NCI-H345 treated with DMSO at 0.1 percent for 48 hours (cell line): Measurements from ENCODE around the gene TIMP2.
"Not testable (repeated sequence)": the region's sequence is repeated elsewhere in the genome, so short reads cannot be mapped to it uniquely, and the experiment has no call there.

Source experiments
- DNase-seq: peaks from one replicate; lab custom pipeline; 2025; ENCODE audit not compliant: unreplicated experiment; lab: John Stamatoyannopoulos, UW

The TIMP2 gene, protein sequence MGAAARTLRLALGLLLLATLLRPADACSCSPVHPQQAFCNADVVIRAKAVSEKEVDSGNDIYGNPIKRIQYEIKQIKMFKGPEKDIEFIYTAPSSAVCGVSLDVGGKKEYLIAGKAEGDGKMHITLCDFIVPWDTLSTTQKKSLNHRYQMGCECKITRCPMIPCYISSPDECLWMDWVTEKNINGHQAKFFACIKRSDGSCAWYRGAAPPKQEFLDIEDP

DNA sequence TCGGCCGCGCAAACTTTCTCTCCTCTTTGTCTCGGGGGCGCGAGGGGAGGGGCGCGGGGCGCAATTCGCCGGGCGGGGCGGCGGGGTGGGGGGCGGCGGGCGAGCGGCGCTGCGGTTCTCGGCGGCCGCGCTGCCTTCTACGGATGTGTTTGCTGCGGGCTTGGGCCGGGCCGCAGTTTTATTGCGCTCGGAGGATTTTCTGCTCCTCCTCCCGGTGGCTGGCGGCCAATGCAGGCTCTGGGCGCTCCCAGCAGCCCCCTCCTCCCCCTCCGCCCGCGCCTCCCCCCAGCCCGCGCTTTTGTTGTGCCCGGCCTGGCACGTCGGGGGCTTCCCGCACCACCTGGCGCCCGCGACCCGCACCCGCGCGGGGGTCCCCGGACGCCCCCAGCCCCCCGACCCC lies at the start of gene TIMP2:
TIMP2 (minus strand) TSS at position 154 of the 400 bp plus-strand sequence. CDS start 299 bp downstream, outside the sequence.
- peak; percentile 79 for DNase-seq

DNA sequence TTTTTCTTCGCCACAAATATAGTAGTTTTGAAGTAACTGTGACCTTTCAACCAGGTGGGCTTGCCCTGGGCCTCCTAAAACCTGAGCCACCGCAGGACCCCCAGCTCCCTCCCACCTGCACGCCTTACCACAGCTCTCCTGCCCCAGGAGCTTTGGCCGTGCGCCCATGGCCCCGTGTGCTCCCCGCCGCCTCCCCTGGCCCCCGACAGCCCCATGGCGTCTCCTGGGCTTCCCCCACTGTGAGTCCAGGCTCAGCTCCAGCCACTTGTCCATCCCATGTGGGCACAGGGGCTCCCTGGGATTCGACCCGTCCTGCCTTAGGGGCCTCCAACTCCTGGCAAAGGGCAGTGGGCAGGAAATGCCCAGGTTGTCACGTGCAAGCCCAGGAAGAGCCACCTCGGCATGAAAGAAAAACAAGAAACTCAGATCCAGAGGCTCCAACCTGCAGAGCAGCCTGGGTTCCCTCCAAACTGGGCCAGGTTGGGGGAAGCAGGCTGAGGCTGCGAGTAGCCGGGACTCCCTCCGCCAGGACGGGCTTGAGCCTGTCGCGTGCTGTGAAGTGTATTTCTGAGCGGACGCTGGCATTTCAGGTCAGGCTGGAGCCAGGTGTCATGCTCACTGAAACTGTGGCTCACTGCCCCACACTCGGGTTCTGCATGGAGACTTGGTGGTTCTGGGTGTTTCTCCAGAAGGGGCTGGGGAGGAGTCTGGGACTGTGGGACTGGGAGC lies 48.8 kb upstream of the TIMP2 start:
- DNase-seq, result no peak

DNA sequence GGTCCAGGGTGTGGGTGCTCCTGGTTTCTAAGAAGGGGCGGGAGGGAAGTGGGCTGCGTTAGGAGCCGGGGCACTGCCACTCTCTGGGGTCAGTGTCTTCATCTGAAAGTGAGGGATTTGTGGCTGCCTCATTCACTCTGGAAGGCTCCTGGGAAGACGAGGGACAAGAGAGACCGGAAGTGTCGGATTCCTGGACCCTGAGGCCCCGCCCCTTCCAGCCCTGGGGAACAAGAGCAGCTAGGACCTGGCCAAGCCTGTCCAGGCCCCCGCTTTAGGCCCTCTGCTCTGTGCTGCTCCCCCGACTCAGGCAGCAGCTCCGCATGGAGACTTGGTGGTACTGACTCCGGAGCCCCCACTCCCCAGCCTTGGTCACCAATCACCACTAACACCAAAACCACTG lies 48.0 kb upstream of the TIMP2 start:
- DNase-seq, result no peak

DNA sequence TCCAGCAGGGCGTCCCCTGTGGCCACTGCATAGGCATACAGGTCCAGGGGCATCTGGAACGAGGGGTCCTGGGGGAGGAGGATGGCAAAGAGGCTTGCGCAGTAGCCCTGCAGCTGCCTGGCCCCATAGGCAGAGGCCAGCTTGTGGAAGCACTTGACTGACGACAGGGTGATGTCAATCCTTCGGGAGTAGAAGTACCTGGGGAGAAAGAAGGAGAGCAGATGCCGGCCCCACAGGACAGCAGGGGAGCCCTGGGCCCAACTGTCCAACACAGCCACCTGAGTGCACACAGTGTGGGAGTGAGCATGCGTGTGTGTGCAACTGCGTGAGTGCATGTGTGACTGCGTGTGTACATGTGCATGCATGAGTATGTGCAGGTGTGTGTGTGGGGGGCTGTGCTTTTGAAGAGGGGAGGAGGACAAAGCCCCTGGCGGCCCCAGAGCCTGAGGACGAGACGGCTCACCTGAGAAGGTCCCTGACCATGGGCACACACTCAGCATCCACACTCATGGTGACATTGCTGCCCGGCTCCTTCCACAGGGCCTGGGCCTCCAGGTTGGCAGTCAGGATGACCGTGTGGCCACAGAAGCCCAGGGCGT lies 47.4 kb upstream of the TIMP2 start:
- no peak for DNase-seq

DNA sequence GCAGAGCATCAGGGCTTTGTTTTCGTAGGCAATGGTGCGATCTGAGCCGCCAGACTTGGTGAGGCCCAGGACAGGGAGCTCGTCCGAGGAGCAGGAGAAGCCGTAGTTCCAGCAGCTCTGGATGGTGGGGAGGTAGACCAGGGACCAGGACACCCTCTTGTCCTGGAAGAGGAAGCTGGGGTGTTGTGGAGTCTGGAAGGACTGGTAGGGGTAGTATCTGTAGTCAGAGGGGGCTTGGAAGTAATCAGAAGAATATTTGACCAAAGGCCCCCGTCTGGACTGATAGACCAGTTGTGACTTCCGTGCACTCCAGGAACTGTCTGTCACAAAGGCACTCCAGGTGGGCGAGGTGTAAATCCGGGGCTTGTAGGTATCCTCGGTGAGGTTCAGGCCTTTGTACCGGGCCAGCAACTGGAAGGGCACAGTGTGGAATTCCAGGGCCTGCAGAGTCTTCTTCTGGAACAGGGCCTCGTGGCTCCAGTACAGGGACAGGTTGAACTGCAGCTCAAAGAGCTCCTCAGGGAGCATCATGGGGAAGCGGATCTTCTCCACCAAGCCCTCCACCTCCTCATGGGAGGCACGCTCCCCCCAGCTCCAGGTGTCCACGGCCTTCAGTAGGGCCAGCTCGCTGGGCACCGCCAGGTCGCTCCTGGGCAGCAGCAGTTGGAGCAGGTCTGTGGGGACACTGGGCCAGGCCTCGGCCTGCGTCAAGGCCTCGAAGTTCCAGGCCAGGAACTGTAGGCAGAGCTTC lies 46.7 kb upstream of the TIMP2 start:
- no peak for DNase-seq

DNA sequence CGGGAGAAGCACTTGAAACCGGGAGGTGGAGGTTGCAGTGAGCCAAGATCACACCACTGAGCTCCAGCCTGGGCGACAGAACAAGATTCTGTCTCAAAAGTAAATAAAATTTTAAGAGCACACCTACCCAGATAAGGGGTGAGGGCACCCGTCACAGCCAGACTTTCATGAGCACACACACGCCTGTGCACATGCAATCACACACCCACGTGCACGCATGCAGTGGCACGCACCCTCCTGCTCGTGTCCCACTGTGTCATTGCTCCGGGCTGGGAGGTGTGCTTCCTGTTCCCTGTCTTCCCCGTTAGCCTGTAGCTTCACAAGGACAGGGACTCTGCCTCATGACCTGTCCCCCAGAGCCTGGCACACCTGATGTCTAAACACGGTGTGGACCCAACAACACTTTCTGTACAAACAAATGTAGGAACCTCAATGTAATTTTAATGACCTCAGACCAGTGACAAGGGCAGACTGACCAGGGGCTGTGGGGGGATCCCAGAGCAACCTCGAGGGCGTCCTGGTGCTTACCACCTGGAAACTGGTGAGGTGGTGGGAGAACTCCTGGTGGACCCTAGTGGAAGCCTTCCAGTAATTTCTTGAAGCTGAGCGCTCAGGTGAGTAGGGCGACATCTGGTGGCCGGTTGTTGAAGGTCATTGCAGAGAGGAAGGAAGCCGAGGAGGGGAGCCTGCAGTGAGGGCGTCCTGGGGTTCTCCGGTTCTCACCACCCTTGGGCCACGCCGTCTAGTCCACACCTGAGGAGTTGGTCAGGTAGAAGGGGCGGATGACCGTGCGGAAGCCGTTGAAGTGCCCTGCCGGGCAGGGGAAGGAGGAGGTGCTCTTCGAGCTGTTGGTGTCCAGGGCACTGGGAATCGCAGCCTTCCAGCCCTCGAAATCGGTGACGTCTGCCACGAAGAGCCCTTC lies 45.9 kb upstream of the TIMP2 start:
- peak; percentile 65 for DNase-seq

DNA sequence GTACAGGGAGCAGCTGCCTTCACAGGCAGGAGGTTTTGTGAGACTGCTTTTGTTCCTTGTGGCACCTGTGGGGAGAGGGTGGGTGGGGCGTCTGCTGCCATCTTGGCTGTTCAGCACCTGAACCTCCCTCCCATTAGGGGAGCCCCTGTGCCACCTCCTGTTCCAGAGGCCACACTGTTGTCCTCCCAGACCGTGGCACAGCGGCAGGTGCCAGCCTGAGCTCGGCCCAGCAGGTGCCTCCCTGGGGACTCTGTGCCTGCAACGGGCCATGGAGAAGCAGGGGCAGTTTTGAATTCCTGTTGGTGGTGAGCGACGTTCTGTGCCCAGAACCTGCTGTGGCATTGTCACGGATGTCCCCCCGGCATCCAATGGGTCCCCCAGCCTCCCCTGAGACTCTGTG lies 44.7 kb upstream of the TIMP2 start:
- DNase-seq, result peak; percentile 92

DNA sequence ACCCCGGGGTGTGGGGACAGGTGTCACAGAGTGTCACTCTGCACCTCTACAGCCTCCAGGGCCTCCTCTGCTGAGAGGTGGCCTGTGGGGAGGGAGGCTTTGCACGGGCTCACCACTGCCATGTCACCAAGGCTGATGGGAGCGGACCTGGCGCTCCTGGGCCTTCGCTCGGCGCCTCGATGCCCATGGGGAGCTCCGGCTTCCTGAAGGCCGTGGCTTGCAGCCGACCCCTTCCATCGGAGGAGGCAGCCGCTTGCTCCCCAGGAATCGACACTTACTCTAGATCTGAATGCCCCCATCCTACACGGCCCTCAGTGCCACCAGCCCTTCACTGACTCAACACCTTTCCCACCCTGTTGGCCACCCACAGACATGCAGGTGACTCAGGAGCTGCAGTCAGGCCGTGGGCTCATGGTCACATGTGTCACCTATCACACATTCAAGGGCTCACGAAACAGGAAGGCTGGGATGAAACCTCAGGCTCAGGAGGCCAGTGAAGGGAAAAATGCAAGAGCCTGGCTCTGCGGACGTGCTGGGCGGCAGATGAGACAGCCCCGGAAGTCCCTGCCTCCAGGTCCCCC lies 42.7 kb upstream of the TIMP2 start:
- DNase-seq, result no peak

DNA sequence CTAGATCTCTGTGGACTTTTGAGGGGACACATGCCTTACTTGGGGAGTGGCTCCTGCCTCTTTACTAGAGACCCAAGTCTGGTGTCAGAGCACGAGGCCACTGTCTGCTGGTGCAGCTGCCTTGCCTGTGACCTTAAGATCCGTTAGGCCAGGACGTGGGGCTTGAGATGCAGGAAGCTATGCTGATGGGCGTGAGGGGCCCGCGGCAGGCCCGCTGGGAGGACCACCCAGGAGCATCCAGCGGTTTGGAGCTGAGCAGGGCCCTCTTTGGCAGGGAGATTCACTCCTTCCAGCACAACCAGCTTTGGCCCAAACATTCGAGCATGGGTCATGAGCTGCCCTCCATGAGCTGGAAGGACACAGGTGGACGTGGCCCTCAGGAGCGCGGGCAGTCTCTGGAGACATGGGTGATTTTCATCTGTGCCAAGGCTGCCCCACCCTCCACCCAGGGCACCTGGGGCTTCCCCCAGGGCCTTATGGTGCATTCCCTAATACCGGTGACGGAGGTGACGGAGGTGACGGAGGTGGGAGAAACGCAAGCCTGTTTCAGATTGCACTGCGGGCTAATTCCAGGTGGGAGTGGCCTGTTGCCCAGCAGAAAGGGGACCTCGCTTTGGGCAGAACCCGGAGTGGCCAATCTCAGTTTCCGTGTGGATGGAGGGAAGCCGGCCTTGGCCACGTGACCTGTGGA lies 41.9 kb upstream of the TIMP2 start:
- no peak for DNase-seq

DNA sequence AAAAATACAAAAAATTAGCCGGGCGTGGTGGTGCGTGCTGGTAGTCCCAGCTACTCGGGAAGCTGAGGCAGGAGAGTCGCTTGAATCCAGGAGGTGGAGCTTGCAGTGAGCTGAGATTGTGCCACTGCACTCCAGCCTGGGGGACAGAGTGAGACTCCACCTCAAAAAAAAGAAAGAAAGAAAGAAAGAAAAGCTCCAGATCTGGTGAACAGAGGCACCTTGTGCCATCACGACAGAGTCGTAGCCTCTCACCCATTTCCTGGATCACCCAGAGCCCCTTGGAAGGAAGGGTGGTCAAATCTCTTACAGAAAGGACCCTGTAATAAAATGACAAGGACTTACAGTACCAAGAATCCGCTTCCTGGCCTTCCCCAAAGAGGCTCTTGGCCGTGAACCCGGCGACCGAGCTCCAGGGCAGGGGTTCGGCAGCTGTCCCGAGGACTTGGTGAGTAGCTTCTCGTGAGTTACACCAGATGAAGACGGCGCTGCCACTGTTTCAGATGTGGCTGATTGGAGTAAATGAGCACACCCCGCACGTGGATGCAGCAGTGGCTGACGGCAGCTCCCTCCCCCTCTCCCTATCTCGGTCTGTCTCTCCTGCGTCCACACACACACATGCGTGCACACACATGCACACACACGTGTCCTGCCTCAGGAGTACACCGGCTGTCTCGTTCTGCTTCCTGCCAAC lies 41.1 kb upstream of the TIMP2 start:
- no peak for DNase-seq

DNA sequence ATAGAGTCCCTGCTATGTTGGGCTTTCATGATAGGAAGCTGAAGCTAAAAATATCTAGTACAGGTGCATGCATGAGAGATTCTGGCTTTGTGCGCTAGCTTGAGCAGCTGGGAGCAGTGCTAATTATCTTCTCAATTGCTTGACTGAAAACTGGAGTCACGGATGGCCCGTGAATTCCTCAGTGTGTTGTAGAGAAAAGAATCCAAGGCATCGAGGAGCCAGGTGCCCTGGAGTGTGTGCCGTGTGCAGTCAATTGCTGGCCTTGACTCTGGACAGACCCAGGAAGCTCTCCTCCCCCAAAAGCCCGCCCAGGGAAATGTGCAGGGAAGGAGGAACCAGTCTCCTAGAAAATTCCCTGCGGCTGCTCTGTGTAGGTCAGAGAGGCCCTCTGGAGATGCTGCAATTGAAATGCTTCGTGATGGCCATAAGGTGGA lies 40.3 kb upstream of the TIMP2 start:
- peak; percentile 80 for DNase-seq

DNA sequence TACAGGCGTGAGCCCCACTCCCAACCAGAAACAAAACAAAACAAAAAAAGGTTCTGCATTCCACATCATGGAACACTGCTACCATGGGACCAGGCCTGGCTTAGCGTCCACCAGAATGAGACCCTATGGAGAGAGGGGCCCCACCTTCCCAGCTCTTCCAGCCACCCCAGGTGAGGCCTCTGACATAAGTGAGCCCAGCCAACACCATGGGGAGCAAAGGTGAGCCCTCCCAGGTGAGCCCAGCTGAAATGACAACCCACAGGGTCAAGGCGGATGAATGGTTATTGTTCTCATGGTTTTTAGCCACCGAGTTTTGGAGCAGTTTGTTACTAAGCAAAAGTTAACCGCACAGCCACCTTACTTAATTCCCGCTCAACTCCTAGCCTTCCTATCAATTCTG lies 38.2 kb upstream of the TIMP2 start:
- DNase-seq, result no peak

DNA sequence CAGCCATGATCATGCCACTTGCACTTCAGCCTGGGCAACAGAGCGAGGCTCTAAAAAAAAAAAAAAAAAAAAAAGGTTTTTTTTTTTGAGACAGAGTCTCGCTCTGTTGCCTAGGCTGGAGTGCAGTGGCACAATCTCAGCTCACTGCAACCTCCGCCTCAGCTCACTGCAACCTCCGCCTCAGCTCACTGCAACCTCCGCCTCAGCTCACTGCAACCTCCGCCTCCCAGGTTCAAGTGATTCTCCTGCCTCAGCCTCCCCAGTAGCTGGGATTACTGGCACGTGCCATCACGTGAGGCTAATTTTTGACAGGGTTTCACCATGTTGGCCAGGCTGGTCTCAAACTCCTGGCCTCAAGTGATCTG lies 37.8 kb upstream of the TIMP2 start:
- not testable (repeated sequence) for DNase-seq

DNA sequence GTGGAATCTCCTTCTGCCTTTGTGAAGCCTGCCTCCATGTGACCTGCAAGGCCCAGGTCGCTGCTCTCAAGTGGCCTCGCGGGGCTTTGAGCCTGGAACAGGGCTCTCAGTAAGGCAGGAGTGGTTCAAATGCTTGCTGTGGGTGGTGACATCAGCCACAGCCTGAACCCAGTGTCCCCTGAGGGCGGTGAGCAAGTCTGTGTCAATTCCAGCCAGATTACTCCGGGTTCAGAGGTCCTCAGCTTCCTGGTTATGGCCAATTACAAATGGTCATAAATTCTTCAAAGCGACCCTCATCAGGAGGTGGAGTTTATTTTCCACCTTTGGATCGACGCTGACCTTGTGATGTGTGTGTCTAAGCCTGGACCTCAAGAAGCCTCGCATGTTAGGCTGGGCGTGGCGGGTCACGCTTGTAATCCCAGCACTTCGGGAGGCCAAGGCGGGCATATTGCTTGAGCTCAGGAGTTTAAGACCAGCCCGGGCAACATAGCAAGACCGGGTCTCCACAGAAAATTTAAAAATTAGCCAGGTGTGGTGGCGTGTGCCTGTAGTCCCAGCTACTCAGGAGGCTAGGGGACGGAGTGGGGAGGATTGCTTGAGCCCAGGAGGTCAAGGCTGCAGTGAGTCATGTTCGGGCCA lies 37.3 kb upstream of the TIMP2 start:
- no peak for DNase-seq

DNA sequence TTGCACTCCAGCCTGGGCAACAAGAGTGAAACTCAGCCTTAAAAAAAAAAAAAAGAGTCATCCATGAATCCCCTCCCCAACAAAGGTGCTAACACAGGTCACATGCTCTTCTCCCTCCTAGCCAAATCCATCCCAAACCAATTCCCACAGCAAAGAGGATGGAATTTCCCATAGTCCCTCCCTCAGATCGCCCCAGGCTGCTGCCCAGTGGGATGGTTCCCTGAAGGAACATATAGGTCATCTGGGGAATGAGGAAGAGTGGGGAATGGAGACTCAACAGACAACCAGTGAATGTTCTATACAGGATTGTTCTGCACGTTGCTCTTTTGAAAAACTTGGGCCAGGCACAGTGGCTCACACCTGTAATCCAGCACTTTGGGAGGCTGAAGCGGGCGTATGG lies 36.4 kb upstream of the TIMP2 start:
- DNase-seq, result no peak

DNA sequence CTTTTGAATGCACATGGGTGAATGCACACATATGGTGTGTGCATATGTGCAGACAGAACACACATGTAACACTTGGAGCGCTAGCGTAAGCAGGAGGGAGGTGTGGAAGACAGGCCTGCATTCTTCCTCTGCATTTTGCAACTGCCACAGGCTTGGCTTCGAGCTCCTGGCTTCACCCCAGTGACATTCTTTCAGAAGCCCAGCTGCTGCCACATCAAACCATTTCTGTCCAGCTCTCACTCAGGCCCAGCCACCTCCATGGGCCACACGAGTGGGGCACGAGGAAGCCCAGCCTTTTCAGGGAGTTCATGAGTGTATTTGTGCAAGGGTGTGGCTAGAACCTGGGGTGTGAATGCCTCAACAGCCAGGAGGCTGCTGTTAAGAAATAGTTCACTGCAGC lies 35.7 kb upstream of the TIMP2 start:
- no peak for DNase-seq

DNA sequence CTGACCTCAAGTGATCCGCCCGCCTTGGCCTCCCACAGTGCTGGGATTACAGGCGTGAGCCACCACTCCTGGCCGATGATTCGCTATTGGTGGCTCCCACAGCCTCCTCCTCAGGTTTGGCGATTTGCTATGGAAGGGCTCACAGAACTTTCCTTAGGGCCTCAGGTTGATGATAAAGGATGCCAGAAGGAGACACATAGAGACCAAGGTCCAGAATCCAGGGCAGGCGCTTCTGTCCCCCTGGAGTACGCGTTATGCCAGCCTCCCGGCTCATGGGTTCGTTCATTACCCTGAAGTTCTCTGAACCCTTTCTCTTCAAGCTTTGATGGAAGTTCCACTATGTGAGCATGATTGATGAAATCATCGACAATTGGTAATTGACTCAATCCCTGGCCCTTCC lies 34.6 kb upstream of the TIMP2 start:
- DNase-seq, result no peak

DNA sequence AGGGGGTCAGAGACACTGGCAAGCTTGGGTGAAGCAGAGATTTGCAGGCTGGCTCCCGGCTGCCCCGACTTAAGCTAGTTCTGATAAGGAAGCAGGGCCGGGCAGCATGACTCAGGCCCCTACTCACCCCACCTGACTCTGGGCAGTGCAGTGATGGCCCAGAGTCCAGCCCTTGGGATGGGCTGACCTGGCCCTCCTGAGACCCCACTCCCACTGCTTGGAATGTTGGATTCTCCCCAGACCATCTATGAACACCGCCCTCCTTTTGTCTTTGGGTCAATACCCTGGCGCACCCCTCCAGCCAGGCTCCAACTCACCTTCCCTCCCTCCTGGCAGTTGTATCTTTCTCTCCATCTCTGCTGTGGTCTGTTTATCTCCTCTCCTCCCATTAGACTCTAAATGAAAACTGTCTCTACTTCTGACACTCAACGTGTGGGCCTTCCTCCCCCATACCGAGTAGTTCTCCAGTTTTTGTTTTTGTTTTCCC lies 33.5 kb upstream of the TIMP2 start:
- no peak for DNase-seq

DNA sequence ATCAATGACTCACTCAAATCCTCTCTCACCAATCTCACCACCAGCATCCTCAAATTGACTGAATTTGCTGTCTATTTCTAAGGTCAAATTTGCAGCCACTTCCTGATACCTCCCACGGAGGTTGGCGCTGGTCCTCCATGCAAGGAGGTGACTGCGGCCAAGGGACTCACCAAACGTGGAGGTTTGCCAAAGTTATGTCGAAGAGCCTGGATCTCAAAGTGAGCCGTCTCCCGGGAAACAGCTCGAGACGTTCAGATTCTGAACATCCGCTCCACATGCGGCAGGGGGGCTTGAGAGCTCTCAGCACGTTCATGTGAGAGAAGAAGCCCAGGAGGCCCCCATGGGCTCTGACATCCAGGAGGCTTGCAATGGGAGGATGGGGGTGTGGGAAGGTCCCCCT lies 31.9 kb upstream of the TIMP2 start:
- no peak for DNase-seq
